ENCODE data around the gene RPRM.

DNA sequence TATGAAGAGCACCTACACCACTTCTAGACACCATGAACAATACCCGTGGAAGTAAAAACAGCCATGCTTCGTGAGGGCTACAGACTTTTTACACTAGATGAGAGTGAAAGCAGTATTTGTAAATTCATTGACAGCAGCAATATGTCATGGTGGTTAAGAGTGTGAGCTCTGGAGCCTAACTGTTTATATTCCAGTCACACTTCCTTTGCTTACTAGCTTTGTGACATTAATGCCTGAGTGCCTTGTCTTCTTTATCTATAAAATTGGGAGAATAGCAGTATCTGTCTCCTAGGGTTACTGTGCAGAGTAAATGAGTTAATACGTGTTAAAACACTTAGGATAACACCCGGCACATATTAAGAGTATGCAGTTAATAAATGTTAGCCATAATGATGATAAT, 33.8 kb upstream of the RPRM start:
- TF ChIP-seq, protein P1, sequence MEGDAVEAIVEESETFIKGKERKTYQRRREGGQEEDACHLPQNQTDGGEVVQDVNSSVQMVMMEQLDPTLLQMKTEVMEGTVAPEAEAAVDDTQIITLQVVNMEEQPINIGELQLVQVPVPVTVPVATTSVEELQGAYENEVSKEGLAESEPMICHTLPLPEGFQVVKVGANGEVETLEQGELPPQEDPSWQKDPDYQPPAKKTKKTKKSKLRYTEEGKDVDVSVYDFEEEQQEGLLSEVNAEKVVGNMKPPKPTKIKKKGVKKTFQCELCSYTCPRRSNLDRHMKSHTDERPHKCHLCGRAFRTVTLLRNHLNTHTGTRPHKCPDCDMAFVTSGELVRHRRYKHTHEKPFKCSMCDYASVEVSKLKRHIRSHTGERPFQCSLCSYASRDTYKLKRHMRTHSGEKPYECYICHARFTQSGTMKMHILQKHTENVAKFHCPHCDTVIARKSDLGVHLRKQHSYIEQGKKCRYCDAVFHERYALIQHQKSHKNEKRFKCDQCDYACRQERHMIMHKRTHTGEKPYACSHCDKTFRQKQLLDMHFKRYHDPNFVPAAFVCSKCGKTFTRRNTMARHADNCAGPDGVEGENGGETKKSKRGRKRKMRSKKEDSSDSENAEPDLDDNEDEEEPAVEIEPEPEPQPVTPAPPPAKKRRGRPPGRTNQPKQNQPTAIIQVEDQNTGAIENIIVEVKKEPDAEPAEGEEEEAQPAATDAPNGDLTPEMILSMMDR (IDR thresholded peaks at IDR 0.05): no peak
- no peak for TF ChIP-seq POLR2A (IDR thresholded peaks at IDR 0.05)
